Measurements from ENCODE around the gene PARD3. TPM values are rescaled to one million over a fixed set of nuclear protein-coding genes. Genes with fewer than 3 reads are reported as not detected.

Gene PARD3
- total RNA-seq, 4 donors from 2014 or later, result 39.2 to 124 (median 48.0) TPM

DNA sequence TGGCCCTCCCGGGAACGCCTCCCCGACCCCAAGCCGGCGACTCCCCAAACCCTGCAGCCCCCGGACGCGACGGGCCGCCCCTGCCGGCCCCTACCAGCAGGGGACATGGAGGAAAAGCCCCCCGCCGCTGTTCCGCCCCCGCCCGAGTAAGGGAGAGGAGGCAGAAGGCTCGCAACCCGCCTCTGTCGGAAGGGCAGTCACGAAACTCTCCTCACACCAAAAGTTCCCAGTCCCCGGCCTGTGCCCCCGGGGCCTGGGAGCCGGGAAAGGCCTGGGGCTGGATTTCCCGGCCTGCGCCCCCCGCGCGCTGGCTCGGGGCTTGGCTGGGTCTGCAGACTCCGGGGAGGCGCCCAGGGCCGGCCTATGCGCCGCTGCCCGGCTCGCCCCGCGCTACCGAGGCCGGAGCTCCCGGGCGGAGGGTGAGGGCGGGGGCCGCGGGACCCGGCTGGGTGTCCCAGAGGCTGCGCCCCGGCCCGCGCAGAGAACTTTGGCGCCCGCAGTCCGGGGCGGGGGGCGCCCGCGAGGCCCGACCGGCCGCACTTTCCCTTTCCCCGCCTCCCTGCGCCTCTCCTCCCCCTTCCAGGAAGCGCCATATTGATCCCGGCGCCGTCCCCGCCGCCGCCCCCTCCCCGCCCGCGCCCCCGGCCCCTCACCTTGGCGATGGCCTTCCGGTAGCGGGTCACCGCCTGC is 728 bp downstream of the PARD3 start:
- Histone ChIP-seq H3K9me3 (no peaks in the 10 kb centered on the region), H3K27me3 (no peaks in the 10 kb centered on the region), H3K4me1 (peaks cover 0 to 22% (median 0%) of the 10 kb centered on the region in 4 donors), H3K4me3 (peak overlapping the region; percentile 44 to 97 (median 76)), H3K27ac (peak overlapping the region; percentile 66 to 91 (median 82)), H3K36me3 (no peaks in the 10 kb centered on the region)
- TF ChIP-seq POLR2A (IDR thresholded peaks at IDR 0.05), result no peak
- TF ChIP-seq, protein P1, sequence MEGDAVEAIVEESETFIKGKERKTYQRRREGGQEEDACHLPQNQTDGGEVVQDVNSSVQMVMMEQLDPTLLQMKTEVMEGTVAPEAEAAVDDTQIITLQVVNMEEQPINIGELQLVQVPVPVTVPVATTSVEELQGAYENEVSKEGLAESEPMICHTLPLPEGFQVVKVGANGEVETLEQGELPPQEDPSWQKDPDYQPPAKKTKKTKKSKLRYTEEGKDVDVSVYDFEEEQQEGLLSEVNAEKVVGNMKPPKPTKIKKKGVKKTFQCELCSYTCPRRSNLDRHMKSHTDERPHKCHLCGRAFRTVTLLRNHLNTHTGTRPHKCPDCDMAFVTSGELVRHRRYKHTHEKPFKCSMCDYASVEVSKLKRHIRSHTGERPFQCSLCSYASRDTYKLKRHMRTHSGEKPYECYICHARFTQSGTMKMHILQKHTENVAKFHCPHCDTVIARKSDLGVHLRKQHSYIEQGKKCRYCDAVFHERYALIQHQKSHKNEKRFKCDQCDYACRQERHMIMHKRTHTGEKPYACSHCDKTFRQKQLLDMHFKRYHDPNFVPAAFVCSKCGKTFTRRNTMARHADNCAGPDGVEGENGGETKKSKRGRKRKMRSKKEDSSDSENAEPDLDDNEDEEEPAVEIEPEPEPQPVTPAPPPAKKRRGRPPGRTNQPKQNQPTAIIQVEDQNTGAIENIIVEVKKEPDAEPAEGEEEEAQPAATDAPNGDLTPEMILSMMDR (IDR thresholded peaks at IDR 0.05), result no peak
- DNase-seq, result peak in 2 of 3 donors; percentile 61 to 76

DNA sequence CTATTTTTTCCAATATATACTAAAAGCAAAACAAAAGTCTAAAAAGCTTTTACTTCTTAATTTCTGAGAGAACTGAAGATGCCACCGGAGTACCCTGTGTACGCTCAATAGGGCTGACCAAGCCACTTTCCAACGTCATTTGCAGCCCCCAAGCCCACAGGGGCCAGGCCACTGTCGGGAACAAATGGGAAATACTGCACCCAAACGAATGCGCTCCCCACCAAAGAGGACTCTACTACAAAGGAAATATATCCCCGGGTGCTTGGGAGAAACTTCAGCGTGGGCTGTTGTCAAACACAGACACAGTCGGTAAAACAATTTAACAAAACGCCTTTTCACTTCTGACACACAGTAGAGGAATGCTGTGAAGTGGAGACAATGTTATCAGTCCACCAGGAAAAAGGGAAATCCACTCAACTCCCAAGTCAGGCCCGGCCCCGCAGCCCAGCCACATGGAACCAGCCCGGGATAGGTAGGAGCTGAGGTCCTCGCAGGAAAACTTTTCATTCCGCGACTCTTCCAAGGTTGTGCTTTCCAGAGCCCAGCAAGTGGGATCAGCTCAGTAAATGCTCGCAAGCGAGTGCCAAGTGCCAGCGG is 1.4 kb downstream of the PARD3 start:
- DNase-seq, result no peak
- Histone ChIP-seq H3K4me1 (peaks cover 0 to 22% (median 0%) of the 10 kb centered on the region in 4 donors), H3K27me3 (no peaks in the 10 kb centered on the region), H3K27ac (peak overlapping the region; percentile 66 to 91 (median 82)), H3K4me3 (peak overlapping the region; percentile 44 to 97 (median 76)), H3K9me3 (no peaks in the 10 kb centered on the region), H3K36me3 (no peaks in the 10 kb centered on the region)
- no peak for TF ChIP-seq POLR2A (IDR thresholded peaks at IDR 0.05)
- TF ChIP-seq, protein P1 (IDR thresholded peaks at IDR 0.05), result no peak

DNA sequence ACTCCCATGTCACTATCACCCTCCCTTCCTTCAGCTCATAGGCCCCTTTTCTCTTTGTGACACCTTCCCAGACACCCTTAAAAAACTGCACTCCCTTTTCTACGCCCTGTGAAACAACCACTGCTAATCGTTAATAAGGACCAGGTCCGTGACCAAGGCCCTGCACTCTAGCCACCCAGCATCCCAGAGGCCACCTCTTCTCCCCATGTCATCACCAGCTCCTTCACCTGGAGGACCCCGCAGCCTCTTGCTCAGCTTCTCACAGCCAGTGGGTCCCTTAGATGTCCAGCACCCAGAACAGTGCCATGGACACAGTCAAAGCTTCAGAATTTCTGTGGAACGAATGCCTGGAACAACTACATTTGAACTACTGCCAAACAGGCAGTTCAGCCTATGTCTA is 2.3 kb downstream of the PARD3 start:
- TF ChIP-seq POLR2A (IDR thresholded peaks at IDR 0.05), result no peak
- TF ChIP-seq, protein P1 (IDR thresholded peaks at IDR 0.05), result no peak
- Histone ChIP-seq H3K4me1 (peaks cover 0 to 22% (median 0%) of the 10 kb centered on the region in 4 donors), H3K4me3 (peak overlapping the region in 2 of 4 donors; percentile 91 to 97), H3K27ac (peak overlapping the region in 1 of 4 donors; percentile 13), H3K36me3 (no peaks in the 10 kb centered on the region), H3K9me3 (no peaks in the 10 kb centered on the region), H3K27me3 (no peaks in the 10 kb centered on the region)
- no peak for DNase-seq

DNA sequence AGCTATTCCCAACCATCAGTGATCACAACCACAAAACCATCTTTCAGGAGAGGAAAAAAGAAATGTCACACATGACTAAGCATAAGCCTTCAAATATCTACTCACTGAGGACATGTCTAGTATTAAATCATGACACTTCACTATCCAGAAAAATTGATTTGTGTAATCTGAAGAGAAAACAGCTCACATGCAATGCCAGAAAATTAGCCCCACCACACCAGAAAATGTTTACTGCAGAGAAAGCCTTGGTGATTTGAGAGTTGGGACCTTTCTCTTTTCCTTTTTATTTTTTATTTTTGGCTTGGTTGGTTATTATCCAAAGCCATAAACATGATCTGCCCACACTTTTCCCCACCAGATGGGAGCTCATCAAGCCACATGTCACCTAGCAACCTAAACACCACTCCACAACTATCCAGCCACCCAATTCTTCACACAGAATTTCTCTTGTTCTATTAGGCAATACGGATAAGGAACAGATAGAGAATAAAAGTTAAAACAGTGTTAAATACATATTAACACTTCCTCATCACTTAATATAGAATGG is 3.1 kb downstream of the PARD3 start:
- Histone ChIP-seq H3K27ac (peak overlapping the region in 1 of 4 donors; percentile 13), H3K36me3 (no peaks in the 10 kb centered on the region), H3K4me1 (peaks cover 0 to 22% (median 0%) of the 10 kb centered on the region in 4 donors), H3K9me3 (no peaks in the 10 kb centered on the region), H3K4me3 (no peak overlapping the region), H3K27me3 (no peaks in the 10 kb centered on the region)
- no peak for DNase-seq
- TF ChIP-seq, protein P1 (IDR thresholded peaks at IDR 0.05), result no peak

DNA sequence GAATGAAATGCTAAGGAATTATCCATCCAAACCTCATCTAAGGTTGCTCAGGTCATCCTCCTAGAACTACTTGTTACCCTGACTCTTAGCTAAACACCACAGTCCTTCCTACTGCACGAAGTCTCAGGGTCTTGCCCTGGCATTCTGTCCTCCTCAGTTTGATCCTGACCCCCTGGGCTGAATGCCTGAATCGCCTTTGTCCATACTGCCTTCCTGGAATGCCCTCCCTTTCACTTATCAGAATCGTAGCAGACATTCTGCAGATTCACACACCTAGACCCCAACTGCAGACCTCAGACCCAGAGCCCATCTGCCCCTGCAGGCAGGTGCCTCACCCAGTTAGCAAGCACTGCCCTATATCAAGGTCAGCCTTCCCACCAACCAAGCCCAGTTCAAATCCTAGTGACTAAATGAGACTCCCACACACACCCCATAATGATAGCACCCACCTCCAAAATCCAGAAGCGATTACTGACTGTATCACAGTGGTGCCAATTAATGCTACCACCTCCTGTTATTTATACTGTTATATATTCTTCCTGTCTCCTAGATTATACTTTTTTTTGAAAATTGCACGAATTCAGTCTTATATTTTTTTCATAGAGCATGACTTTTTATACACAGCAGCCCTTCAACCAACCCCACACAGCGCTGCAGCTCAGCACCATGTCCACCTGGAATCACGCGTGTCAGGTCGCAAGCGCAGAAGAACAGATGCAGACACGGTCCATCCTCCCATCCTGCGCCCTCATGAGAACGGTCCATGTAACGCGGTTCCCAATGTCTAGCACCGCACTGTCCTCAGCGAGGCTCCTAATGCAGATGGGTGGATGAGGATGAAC is 3.7 kb downstream of the PARD3 start:
- Histone ChIP-seq H3K4me1 (peaks cover 0 to 18% (median 0%) of the 10 kb centered on the region in 4 donors), H3K27ac (no peak overlapping the region), H3K4me3 (no peak overlapping the region), H3K36me3 (no peaks in the 10 kb centered on the region), H3K9me3 (no peaks in the 10 kb centered on the region), H3K27me3 (no peaks in the 10 kb centered on the region)
- TF ChIP-seq, protein P1 (IDR thresholded peaks at IDR 0.05), result no peak
- no peak for TF ChIP-seq POLR2A (IDR thresholded peaks at IDR 0.05)
- DNase-seq, result no peak

All from Peyer's patch (tissue), 4 donors.